ENCODE measurements around the gene DRD2. TPM values are rescaled to one million over a fixed set of nuclear protein-coding genes. Genes with fewer than 3 reads are reported as not detected.
"Not testable (repeated sequence)": the region's sequence is repeated elsewhere in the genome, so short reads cannot be mapped to it uniquely, and the experiment has no call there.

DRD2 gene
- 8.2 and 10.7 TPM in 2 replicates for total RNA-seq (2014; rRNA removed; shearing (Covaris generic))

DNA sequence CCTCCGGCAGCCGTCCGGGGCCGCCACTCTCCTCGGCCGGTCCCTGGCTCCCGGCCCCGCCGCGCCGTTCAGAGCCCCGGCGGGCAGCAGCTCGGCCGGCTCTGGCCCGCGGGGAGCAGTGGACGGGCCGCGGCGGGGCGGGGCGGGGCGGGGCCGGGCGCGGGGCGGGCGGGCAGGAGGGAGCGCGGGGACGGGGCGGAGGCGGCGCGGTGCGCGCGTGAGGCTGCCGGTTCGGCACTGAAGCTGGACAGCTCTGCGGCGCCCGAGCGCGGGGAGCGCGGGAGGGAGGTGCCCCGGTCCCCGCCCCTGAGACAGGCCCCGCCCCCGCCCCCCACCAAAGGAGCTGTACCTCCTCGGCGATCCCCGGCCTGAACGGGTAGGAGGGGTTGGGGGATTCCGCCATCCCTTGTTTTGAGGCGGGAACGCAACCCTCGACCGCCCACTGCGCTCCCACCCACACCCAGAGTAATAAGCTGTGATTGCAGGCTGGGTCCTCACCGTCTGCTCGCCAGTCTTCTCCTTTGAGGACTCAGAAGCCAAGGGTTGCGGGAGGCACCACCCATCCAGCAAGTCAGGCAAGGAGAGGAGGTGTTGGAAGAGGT lies at the start of gene DRD2:
Gene DRD2 (minus strand): TSS at position 239 of the 602 bp plus-strand sequence. CDS start 50,747 bp downstream, outside the sequence.
- peak; percentile 39 for DNase-seq (ENCODE audit: low read depth)

DNA sequence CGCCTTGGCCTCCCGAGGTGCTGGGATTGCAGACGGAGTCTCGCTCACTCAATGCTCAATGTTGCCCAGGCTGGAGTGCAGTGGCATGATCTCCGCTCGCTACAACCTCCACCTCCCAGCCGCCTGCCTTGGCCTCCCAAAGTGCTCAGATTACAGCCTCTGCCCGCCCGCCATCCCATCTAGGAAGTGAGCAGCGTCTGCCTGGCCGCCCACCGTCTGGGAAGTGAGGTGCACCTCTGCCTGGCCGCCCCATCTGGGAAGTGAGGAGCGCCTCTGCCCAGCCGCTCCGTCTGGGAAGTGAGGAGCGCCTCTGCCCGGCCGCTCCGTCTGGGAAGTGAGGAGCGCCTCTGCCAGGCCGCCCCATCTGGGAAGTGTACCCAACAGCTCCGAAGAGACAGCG lies 48.7 kb upstream of the DRD2 start:
- not testable (repeated sequence) for DNase-seq (ENCODE audit: low read depth)

DNA sequence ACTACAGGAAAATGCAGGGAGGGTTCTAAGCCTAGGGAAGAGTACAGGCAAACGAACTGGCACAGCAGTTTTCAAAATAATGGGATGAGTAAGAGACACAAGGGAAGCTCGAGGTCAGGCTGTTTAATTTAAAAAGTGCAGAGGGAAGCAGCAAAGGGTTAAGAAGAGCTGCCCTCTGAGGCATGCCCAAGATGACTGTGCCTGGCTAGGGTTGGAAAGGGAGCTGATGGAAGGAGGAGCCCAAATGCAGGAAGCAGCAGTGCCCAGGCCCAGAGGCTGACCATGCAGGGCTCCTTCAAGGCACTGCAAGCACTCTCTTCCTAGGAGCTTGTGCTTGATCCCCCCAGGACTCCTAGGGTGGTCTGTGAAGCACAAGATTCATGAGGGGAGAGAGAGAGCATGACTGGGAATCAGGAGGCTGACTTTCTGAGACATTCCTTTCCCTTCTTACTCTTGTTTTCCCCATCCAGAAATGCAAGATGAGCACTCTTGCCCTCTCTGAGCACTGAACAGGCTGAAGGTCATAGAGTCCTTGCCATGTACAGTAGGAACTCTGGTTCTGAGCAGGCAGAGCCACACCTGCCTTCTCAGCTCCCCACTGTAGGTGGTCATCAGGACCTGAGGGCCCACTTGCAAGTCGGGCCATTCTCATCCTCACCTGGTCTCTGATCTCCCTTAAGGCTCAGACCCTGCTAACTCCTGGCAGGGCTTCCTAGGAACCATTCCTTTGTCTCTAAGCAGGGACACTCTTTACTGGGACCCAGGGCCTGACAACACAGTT lies 46.7 kb upstream of the DRD2 start:
- peak; percentile 79 for DNase-seq (ENCODE audit: low read depth)

DNA sequence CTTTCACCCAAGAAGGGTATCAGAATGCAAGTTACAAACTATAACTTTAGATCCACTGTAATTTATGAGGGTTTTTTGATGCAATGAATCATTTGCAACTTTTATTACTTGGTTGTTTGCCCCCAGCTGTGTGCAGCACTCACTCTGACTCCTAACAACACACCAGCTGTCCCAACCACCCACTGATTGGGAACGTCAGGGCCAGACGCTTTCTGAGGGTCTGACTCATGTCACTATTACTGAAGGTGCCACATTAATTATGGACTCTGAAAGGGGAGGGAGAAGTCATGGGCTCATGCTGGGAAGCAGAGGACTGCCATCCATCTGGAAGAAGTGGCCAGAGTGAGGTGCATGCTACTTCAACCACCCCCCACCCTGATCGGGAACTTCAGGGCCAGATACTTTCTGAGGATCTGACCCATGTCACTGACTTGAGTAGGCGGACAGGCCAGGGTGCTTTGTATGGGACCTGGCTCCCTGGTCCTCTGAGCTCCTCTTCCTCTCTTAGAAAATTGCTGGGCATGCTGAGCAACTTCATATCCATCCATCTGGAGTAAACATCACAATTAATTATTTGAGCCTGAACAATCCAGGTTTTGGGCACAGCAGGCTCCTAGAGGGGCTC lies 44.9 kb upstream of the DRD2 start:
- peak; percentile 78 for DNase-seq (ENCODE audit: low read depth)

DNA sequence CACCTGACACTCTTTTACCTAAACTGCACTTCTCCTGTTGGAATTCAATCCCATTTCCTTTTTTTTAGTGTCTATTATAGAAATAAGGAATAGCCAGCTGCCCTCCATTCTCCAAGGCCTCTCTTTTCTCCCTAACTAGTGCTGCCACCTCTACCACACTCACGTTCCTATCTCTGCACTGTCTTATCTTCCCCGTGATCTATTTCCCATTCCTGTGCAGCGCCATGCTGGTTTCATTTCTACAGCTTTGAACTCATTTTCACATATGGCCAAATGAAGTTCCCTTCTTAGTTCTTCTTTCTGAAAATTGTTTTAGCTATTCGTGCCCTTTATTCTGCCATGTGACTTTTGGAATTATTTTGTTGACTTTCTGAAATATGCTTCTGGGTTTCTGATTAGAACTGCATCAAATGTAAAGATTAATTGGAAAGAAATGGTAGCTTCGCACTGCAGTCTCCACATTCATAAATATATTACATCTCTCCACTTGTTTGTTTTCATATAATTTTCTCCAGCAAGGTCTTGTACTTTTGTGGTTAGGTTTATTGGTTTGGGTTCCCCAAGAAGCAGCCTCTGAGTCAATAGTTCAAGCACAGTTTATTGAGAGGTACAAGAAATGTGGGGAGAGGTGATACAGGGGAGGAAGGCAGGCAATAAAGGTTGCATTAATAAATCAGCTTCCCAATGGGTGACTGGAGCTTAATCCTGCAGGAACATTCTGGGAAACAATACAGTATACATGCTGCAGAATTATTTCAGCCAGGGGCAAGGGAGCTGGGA lies 43.7 kb upstream of the DRD2 start:
- peak; percentile 56 for DNase-seq (ENCODE audit: low read depth)

DNA sequence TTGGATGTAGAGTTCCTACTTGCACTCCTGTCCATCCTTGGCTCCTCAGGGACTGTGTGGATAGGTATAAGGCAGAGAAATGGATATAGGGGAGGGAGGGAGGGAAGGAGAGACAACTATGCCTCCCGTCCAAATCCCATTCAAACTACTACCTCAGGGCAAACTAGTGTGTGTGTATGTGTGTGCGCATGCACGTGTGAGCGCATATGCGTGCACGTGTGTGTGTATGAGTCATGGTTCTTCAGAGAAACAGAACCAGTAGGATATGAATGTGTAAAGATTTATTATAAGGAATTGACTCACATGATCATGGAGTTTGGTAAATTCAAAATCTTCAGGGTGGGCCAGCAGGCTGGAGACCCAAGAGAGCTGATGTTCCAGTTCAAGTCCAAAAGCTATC lies 42.2 kb upstream of the DRD2 start:
- DNase-seq (ENCODE audit: low read depth), result no peak

DNA sequence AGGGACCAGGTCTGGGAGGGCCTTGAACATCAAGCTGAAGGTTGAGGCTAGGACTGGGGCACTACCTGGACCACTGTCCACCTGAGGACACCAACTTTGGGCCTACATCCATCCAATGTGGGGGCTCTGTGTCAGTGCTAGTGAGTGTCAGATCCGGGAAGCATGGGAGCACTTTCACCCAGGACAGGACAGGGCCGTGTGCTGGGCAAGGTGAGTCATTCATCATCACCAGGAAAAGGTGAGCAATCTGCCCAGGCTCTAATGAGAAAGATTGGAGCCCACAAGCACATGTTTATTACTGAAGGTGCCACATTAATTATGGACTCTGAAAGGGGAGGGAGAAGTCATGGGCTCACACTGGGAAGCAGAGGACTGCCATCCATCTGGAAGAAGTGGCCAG lies 39.7 kb upstream of the DRD2 start:
- DNase-seq (ENCODE audit: low read depth), result no peak

DNA sequence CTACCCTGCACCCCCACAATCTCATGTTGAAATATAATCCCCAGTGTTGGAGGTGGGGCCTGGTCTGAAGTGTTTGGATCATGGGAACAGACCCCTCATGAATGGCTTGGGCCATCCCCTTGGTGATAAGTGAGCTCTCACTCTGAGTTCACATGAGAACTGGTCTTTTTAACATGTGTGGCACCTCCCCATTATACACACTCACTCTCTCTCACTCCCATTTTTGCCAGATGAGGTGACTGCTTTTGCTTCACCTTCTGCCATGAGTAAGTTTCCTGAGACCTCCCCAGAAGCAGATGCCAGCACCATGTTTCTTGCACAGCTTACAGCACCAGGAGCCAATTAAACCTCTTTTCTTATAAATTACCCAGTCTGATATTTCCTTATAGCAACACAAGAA lies 32.1 kb upstream of the DRD2 start:
- peak; percentile 34 for DNase-seq (ENCODE audit: low read depth)

DNA sequence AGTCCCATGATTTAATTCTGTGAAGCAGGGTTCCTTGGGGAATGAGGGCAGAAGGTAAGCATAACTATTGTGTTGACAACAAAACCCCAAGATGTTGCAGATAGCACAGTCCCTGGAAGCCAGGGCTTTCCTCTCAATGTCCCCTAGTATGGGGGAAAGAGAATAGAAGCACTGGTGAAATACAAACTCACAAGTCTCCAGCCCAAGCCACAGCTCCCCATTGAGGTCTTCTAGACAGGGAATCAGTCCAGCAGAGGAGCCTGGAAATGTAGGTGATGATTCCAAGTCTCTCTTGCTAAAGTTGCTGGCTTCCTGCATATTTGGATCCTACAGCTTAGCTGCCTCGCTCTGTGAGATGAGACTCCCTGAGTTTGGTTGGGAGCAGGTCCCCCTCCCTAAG lies 31.7 kb upstream of the DRD2 start:
- DNase-seq (ENCODE audit: low read depth), result no peak

DNA sequence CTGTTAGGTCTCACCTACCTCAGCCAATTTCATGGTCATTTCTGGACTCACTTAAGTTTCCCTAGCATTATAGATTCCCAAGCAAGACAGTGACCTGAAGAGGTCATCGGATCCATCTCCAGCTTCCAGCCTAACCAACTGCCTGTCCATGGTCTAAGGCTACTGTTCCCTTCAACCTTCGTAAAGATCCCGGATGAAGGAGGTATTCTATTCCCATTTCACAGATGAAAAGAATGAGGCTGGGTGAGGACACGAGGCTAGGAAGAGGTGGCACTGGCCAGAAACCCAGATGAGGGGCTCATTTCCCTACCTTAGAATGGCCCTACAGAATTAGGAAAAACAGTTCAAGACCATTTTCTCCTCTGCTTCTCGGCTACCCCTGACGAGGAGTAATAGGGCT lies 31.3 kb upstream of the DRD2 start:
- no peak for DNase-seq (ENCODE audit: low read depth)

DNA sequence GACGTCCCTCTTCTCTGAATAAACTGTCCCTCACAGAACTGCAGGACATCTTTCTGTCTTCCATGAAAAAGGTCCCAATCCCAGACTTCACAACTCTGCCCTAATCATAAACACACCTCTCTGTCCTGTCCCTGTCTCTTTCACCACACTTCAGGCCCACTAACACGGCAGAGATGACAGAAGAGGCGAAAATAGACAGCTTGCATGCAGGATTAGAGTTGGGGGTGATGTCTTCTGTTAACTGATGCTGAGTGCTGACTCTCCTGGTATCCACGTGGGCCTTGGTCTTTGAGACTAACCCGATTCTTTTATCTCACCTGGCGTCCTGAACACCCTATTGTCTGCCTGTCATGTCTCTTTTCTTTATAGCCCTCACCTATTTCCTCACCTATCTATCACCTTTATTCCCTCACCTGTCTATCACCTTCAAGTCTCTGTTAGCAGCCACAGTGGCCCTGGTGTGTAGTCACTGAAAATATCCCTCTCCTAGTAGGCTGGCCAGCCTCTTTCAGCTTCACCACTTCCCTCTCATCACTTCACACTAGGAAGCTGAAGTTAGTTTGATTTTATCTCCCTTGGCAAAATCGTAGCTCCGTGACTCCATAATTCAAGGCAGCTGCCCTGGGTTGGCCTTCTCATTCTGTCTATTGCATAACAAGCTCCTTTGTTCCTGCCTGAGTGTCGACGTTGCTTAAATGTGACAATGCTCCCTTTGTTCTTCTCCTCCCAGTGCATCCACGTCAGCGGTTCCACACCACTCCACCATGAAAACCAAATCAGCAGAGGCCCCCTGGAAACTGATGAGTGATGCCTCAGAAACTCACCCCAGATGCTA lies 30.6 kb upstream of the DRD2 start:
- peak; percentile 100 for DNase-seq (ENCODE audit: low read depth)

DNA sequence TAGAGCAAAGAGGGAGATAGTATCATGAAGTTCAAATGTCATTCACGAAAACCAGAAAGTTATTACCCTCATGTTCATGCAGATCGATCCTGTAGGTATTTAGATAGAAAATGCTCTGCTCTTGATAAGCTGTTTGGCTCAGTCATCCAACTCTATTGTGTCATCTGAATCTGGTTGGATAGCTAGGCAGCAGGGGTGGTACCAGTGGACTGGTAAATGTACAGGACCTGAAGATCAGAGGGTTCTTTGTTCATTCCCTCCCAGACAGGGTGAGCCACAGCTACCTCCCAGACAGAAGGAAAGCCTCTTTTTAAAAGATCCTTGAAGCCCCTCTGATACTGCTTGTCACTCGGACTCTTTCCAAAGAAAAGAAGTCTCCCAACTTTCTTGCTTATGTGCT lies 29.8 kb upstream of the DRD2 start:
- DNase-seq (ENCODE audit: low read depth), result peak; percentile 56

DNA sequence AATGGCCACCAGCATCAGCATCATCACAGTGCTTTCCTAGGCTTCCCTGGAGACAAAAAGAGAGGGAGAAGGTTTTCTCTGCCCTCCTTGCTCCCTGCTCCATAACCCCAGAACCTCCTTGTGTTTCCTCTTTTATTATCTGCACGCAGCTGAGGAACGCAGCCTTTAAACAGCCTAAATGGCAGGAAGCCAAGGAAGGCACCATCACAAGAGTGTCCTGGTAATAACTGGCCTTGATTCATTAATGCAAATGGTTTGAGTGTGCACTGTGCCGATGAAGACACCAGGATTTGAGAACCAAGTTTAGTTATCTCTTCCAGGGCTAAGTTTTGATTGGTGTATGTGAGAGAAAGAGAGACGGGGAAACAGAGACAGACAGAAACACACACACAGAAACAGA lies 29.4 kb upstream of the DRD2 start:
- DNase-seq (ENCODE audit: low read depth), result no peak

DNA sequence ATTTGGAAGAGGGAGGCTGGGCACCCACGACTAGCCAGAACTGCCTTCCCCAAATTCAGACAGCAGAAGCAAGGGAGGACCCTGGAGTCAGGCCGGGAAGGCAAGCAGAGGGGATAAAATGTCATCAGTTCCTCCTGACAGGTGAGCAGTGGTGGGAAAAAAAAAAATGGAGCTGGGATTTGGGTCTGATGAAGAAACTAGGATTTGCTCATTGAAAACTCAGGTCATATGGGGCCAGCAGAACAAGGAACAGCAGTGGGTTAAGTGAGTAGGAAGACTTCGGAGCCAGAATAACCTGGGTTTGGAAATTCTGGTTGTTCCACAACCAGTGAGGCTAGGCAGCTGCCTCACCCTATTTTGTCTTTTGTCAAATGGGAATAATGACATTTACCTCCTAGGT lies 28.9 kb upstream of the DRD2 start:
- no peak for DNase-seq (ENCODE audit: low read depth)

DNA sequence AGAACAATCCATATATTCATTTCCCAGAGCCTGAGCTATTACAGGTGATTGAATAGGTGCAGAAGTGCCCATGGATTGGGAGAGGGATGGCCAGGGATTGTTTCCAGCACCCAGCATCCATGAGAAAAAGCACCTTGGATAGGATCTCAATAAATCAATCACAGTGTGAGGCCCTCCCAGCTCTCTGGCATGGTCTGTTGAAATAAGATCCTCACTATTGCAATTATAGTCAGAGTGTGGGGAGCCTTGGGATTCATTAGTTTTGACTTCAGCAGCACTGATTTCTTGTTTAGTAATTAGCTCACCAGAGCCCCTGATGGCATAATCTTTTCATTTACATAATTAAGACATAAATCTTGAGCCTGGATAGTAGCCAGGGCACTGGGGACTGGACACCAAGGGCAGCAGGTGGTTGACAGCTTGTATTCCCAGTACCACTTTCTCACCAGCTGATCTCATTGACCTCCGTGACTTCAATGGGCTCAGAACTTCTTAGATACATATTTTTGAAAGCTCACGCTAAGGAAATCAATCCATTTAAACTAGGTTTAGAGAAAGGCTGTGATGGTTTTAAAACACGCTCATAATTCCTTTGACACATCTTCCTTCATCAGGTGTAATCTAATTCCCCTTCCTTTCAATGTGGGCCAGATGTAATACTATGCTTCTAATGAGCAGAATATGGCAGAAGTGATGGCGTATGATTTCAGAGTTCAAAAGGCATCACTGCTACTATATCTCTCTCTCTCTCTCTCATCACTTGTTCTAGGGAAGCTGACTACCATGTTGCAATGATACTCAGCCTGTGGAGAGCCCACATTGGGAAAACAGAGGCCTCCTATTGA lies 22.1 kb upstream of the DRD2 start:
- DNase-seq (ENCODE audit: low read depth), result no peak

DNA sequence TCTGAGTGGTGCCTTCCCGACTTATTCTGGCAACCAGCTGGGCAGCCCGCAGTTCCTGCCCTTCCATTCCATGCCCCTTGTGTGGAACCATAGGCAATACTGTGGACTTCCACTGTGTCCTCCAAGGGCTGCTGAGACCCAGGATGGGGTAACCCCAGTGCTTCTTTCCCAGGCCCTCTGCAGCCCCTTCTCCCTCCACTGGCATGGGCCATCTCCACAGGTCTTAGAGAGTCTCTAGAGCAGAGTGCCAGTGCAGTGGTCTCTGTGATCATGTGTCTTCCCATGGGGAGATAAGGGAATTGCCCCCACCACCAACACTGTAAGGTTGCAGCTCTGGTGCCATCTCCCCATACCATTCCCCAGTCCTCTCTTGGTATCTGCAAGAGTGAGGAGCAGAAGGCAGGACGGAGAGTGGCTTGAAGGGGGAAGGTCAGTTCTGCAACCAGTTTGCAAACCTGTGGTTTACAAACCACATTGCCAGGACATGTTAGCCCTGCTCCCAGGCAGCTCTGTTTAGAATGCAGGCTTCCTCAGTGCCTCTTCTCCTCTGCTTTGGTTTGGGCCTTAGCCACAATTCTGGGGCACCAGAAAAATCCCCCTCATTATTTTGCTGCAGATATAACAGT lies 20.9 kb upstream of the DRD2 start:
- DNase-seq (ENCODE audit: low read depth), result peak; percentile 63

DNA sequence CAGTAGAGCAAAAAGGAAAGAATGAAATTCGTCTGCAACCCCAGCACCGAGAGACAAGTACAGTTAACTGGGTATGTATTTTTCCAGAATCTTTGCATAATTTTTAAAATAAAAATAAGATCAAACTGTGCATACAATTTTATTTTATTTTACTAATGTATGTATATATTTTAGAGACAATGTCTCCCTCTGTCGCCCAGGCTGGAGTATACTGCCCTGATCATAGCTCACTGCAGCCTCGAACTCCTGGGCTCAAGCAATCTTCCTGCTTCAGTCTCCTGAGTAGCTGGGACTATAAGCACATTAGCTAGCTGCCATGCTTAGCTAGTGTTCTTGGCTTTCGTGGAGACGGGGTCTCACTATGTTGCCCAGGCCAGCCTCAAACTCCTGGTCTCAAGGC lies 18.8 kb upstream of the DRD2 start:
- DNase-seq (ENCODE audit: low read depth), result no peak

DNA sequence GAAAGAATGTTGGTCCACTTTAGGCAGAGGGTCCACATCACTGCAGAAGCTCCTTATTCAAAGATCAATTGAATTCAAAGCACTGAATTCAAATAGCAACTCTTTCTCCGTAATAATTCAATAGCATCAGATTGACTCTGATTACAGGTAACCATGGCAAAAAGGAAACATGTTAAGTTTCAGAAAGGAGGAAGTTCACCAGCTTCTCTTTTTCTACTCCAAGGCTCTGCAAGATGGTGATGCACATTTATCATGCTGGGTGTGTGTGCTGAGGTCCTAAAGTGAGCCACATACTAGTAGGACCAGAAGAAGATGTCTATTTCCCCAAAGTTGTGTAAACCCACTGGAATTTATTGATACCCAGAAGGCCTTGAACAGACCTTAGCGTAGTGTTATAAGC lies 18.0 kb upstream of the DRD2 start:
- no peak for DNase-seq (ENCODE audit: low read depth)

DNA sequence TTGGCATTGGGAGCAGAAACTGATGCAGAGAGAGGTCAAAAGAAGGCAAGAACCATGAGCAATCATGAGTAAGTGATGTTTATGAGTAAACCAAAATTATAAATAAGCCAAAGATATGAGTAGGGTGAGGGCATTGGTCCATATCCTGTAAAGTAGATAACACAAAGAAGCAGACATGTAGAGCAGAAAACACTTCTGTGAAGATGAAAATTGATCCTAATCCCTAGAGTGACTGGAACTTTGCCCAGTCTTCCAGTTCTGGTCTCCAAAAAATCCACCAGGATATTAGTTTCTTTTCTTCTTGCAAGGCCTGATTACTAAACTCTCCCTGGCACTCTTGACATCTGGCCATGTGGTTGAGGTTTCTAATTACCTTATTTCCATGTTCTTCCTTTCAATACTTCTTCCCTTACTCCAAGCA lies 13.7 kb upstream of the DRD2 start:
- peak; percentile 88 for DNase-seq (ENCODE audit: low read depth)

DNA sequence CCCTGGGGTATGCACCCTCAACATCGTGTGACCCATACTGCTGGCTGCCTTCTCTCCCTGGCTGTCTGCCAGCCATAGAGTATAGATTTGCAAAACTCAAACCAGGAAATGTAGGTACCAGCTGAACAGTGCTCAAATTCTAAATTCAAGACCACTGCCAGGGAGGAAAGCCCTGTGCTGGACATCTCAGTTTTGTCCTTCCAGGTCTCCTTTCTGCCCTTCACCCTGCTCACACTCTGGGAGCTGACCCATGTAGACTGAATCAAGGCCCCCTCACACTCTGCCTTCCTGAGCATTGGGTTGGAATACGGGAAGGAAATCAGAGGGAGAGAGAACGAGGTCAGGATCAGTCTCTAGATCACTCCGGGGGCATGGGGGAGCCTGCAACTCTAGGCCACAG lies 12.4 kb upstream of the DRD2 start:
- no peak for DNase-seq (ENCODE audit: low read depth)

Data from RPMI7951 (cell line).